Heart left ventricle (tissue), 16 donors: ENCODE results near the gene KLHDC8A. TPM values are rescaled to one million over a fixed set of nuclear protein-coding genes. Genes with fewer than 3 reads are reported as not detected.

ENCODE experiments used
- ATAC-seq, 4 donors: fragments of 200-7000 bp; cut with Tn5 transposase; one replicate each; pipeline ENCODE4 v1.9.1; 2020 to 2022; ENCODE audit warnings: moderate library complexity in 4 of 4, mild to moderate bottlenecking in 3 of 4, moderate number of reproducible peaks in 1 of 4
- DNase-seq, 5 donors: peaks; one replicate each; pipeline ENCODE4 v3.0.0-alpha.2; 2020
- H3K27ac ChIP-seq, 12 donors: fragments of 200-600 bp; sonication (generic) in 4 of 12; one replicate each; pipeline versions ENCODE4 v1.5.0 to v1.8.0; 2016 to 2022; ENCODE audit warnings: mild to moderate bottlenecking in 2 of 12
- H3K27me3 ChIP-seq, 9 donors: fragments of 200-600 bp; sonication (generic) in 2 of 9; one replicate each; pipeline versions ENCODE4 v1.5.1 to v1.8.0; 2016 to 2022; ENCODE audit warnings: mild to moderate bottlenecking in 3 of 9
- H3K36me3 ChIP-seq, 9 donors: fragments of 200-600 bp; sonication (generic) in 2 of 9; one replicate each; pipeline versions ENCODE4 v1.5.0 to v1.8.0; 2018 to 2022; ENCODE audit warnings: mild to moderate bottlenecking in 2 of 9
- H3K4me1 ChIP-seq, 12 donors: fragments of 200-600 bp; sonication (generic) in 4 of 12; one replicate each; pipeline versions ENCODE4 v1.5.0 to v1.8.0; 2016 to 2022; ENCODE audit warnings: mild to moderate bottlenecking in 3 of 12
- H3K4me3 ChIP-seq, 12 donors: fragments of 200-600 bp; sonication (generic) in 4 of 12; one replicate each; pipeline versions ENCODE4 v1.5.0 to v1.8.0; 2017 to 2022; ENCODE audit warnings: mild to moderate bottlenecking in 9 of 12, moderate library complexity in 4 of 12
- H3K9me3 ChIP-seq, 12 donors: fragments of 200-600 bp; sonication (generic) in 4 of 12; one replicate each; pipeline versions ENCODE4 v1.5.0 to v1.8.0; 2016 to 2022; ENCODE audit warnings: mild to moderate bottlenecking in 1 of 12
- POLR2A ChIP-seq, 2 donors: fragments of 450-650 bp; IDR thresholded peaks; one replicate each; pipeline ENCODE4 v1.6.1; 2017; ENCODE audit warnings: antibody characterized with exemption in 2 of 2, mild to moderate bottlenecking in 2 of 2, moderate library complexity in 2 of 2
- WGBS, 4 donors: extraction: QIAGEN DNeasy Blood & Tissue Kit in 2 of 4; methylation state at CpG; one replicate each; pipeline versions ENCODE4 v1.1.5 to v1.1.7; 2013 to 2018; 5-methylcytosine and 5-hydroxymethylcytosine counted together
- intact Hi-C, 10 donors: fragments of 100-400 bp; cut with DNase I; formaldehyde crosslinking; loops; one replicate each; pipeline versions ENCODE4 v1.11.1 to v1.14.2; 2022
- polyA plus RNA-seq, 2 donors: library from polyadenylated mRNA; stranded (reverse); fragments of 200-250 nt; gene quantifications; one replicate each; pipeline ENCODE4 v1.2.3, GENCODE V29; 2013
- total RNA-seq, 9 donors: library from RNA; depleted of rRNA in 2 of 9; stranded (reverse); fragments of >200 nt in 2 of 9; fragmentation: NEBNext Ultra II Directional in 3 of 9; extraction: Animal tissue kit (Norgen Biotek cat#: 25700) in 3 of 9; gene quantifications; one replicate each; pipeline versions ENCODE4 v1.1.0 to v1.2.4, GENCODE V29; 2016 to 2023
- TF ChIP-seq, protein P1 (sequence below), 12 donors: fragments of 200-600 bp; sonication (generic) in 4 of 12; IDR thresholded peaks; one replicate each; pipeline versions ENCODE4 v1.5.0 to v1.8.0; 2018 to 2022; ENCODE audit warnings: antibody characterized with exemption in 12 of 12, mild to moderate bottlenecking in 5 of 12
- donor health status: ischemic (EF 13 %, LVEDD 7.1; RV severe dilation, severe dysfunction).
- donor health status: healthy with polysubstance abuse.
- donor health status: DM: no; HTN: yes; CAD: no.
- donor health status: DM: no; HTN: no; CAD: no.
- donor health status: ischemic (EF 25% LVEDD 6.9; RV normal size, moderate dysfunction).
- donor health status: ischemic (EF 25% LVEDD 5.7; RV mildly dilated, moderate dysfunction).
- donor health status: healthy.
- donor health status: DM: yes; HTN: yes; CAD: no.
- donor health status: ischemic (EF 35%, LVEDD 5.7; RV mildly dilated, moderate dysfunction).
- donor health status: nonischemic (EF 11% LVEDD 7.7; RV severe dilation, severe dysfunction).
- donor health status: DM: yes; HTN: yes; CAD: no.
- donor health status: PGD.
- donor health status: ischemic (EF 29% LVEDD 5.4; RV normal size, mild dysfunction).
- donor health status: nonischemic (EF 23%, LVEDD 6.1; RV moderate dilation, normal function).

Gene KLHDC8A
- total and polyA plus RNA-seq, 11 donors, result 0.14 to 0.30 (median 0.18) TPM; not detected in 8

DNA sequence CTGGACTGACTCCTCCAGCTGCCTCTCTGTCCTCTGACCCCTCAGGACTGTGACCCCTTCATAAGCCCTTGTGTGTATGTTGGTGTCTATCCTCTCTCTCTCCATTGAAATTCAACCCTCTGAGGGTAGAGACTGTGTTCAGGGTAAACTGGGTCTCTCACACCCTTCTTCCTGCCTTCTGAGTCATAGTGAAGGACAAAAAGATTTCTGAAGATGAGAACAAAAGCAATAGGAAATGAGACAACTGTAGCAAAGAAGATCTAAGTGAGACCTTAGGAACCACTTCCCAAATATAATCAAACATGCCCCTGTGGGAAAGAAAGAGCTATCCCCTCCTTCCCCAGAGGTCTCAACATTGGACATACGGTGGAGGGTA lies 52.0 kb downstream of the KLHDC8A start:
- no peak for ATAC-seq
- no peak for DNase-seq
- intact Hi-C loops, result no loop called here
- whole genome bisulfite sequencing, 4 donors, result 89 to 100% (median 92%) methylated on average over 1 of the region's 1 CpG
- Histone ChIP-seq H3K27ac (no peak overlapping the region), H3K9me3 (no peaks in the 10 kb centered on the region), H3K36me3 (peaks cover 0 to 71% (median 28%) of the 10 kb centered on the region in 9 donors), H3K4me1 (peaks cover 0 to 8% (median 0%) of the 10 kb centered on the region in 12 donors), H3K27me3 (no peaks in the 10 kb centered on the region), H3K4me3 (no peak overlapping the region)
- TF ChIP-seq, protein P1, sequence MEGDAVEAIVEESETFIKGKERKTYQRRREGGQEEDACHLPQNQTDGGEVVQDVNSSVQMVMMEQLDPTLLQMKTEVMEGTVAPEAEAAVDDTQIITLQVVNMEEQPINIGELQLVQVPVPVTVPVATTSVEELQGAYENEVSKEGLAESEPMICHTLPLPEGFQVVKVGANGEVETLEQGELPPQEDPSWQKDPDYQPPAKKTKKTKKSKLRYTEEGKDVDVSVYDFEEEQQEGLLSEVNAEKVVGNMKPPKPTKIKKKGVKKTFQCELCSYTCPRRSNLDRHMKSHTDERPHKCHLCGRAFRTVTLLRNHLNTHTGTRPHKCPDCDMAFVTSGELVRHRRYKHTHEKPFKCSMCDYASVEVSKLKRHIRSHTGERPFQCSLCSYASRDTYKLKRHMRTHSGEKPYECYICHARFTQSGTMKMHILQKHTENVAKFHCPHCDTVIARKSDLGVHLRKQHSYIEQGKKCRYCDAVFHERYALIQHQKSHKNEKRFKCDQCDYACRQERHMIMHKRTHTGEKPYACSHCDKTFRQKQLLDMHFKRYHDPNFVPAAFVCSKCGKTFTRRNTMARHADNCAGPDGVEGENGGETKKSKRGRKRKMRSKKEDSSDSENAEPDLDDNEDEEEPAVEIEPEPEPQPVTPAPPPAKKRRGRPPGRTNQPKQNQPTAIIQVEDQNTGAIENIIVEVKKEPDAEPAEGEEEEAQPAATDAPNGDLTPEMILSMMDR (IDR thresholded peaks at IDR 0.05), result no peak
- TF ChIP-seq POLR2A (IDR thresholded peaks at IDR 0.05), result no peak

DNA sequence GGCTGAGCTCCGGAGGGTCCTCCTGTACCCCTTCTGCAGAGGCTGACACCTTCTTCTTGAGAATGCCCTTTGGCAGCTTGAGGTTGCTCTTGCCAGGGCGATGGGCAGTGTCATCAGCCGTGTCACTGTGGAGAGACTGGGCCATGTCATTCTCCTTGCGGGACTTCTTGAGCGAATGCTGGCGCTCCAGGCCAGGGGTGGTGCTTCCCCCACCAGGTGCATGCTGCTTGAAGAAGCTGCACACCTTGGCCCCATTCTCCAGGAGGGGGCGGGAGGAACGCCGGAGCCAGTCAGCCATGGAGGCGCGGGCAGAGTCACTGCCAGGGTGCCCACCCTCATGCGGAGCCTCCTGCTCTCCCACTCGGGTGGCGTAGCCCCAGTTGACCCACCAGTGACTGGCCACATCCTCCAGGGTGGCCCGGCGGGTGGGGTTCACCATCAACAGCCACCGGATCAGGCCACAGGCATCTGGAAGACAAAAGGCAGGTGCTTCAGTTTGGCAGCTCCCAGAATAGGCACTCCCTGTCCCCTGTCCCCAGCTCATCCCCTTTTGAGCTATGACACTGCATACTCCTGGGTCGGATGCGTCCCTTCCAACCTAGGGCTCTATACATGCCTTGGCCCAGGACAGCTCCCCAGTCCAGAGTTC lies 52.6 kb downstream of the KLHDC8A start:
- Histone ChIP-seq H3K4me1 (peaks cover 0 to 8% (median 0%) of the 10 kb centered on the region in 12 donors), H3K4me3 (no peak overlapping the region), H3K36me3 (peaks cover 0 to 65% (median 28%) of the 10 kb centered on the region in 9 donors), H3K27me3 (no peaks in the 10 kb centered on the region), H3K27ac (no peak overlapping the region), H3K9me3 (no peaks in the 10 kb centered on the region)
- DNase-seq (no peak), ATAC-seq (no peak)
- WGBS, 4 donors, result 95 to 97% (median 96%) methylated on average over 18 to 19 of the region's 19 CpGs
- no peak for TF ChIP-seq POLR2A (IDR thresholded peaks at IDR 0.05)
- TF ChIP-seq, protein P1 (IDR thresholded peaks at IDR 0.05), result no peak
- intact Hi-C loops, result no loop called here

DNA sequence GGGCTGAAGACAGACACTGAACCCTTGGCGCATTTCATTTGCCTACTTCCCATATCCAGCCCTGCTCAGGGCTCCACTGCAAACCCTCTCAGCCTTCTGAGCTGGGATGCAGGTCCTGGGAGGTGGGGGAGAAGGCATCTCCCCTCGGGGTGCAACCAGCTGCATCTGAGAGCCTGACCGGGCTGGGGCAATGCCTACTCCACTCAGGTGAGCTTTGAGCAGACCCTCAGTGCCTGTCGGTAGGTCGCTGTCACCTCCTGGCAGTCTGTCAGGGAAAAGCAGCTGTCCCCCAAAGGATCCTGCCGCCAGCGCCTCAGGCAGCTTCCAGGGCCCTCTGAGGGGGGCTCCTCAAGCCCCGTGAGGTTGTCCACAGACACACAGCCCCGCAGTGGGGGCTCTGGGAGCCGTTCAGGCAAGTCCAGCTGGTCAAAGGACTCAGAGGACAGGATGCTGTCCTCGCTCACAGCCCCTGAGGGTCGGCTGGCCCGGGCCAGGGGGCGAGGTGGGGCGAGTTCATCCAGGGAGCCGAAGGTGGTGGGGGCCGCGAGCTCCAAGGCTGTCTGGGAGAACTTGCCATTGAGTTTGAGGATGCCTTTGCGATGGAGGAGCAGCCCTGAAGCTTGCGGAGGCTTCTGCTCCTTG lies 53.4 kb downstream of the KLHDC8A start:
- TF ChIP-seq, protein P1 (IDR thresholded peaks at IDR 0.05), result no peak
- TF ChIP-seq POLR2A (IDR thresholded peaks at IDR 0.05), result no peak
- Histone ChIP-seq H3K27ac (no peak overlapping the region), H3K9me3 (no peaks in the 10 kb centered on the region), H3K27me3 (no peaks in the 10 kb centered on the region), H3K4me1 (peaks cover 0 to 8% (median 0%) of the 10 kb centered on the region in 12 donors), H3K36me3 (peaks cover 0 to 57% (median 28%) of the 10 kb centered on the region in 9 donors), H3K4me3 (no peak overlapping the region)
- 86 to 92% (median 90%) methylated on average over 16 to 20 of the region's 20 CpGs for WGBS, 4 donors
- no peak for DNase-seq
- intact Hi-C loops, result no loop called here
- no peak for ATAC-seq

DNA sequence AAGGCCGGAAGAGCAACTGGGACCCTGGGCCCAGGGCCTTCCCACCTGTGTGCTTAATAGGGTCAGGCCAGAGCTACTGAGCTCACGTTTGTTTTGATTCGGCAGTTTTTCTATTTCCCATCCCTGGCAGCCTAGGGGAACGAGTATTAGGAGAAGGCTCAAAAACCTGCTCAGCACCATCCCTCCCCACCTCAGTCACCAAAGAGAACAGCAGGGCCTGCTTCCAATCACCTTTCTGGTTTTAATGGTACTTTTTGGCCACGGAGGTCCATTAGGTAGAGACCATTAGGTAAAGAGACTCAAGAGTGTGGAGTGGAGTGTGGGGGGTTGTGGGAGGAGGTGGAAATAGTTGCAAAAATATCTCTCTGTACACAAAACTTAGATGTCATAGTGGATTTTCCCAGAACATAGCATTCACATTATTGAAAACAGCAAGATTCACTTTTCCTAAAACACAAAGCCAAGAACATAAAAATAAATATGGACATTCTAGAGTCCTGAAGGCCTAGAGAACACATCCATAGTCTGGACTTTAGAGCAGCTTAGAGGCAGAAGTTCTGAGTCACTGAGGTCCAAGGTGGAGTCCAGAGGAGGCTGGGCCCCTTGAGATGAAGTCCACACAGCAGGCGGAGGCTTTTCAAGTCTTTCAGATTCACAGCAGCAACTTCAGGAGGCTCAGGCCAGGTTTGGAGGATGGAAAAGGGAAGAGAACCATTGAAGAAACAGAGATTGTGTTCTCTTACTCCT lies 54.7 kb downstream of the KLHDC8A start:
- H3K27me3 ChIP-seq, result no peaks in the 10 kb centered on the region

More for the DNA sequence above, 54.7 kb downstream of the KLHDC8A start:
- intact Hi-C loops, result no loop called here
- Histone ChIP-seq H3K36me3 (peaks cover 0 to 44% (median 17%) of the 10 kb centered on the region in 9 donors), H3K9me3 (no peaks in the 10 kb centered on the region), H3K4me3 (no peak overlapping the region), H3K4me1 (peaks cover 0 to 8% (median 0%) of the 10 kb centered on the region in 12 donors), H3K27ac (no peak overlapping the region)
- no peak for ATAC-seq
- no peak for DNase-seq
- WGBS, 4 donors, result 79 to 87% (median 87%) methylated on average over 6 of the region's 6 CpGs
- no peak for TF ChIP-seq POLR2A (IDR thresholded peaks at IDR 0.05)
- TF ChIP-seq, protein P1 (IDR thresholded peaks at IDR 0.05), result no peak
